Stimulated activated CD4-positive, alpha-beta T cell treated with anti-CD3 and anti-CD28 coated beads, Interleukin-1b, Interleukin-23, amount 100 ng/mL, for 24 hours (primary cell): Measurements from ENCODE around the gene ACSBG1.

Experiments used
- DNase-seq, 4 experiments: peaks; one replicate each; pipeline ENCODE4 v3.0.0-alpha.2; 2020; ENCODE audit warnings: low read depth in 4 of 4, low spot score in 1 of 4

The ACSBG1 gene

GRCh38 chr15:78234515-78235040 lies at the start of gene ACSBG1:
ACSBG1 (minus strand) TSS chr15:78234565; CDS start chr15:78234501, 64 bp downstream.
- DNase-seq, result no peak

DNA sequence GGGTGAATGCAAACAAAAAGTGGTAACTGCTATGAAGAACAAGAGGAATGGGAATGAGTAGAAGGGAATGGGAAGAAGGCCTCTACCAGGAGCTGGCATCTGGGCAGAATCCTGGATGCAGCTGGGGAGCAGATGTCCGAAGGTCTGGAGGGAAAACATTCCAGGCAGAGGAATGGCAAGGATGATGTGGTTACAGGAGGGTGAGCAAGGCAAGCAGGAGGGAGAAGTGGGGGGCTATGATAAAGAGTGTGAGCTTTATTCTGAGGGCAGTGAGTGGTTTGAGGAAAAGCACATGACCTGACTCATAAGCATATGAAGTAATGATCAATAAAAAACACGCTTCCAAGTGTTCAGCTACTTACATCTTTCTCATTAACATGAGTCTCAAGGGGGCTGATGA lies 48.0 kb upstream of the ACSBG1 start:
- no peak for DNase-seq

GRCh38 chr15:78280319-78281072 lies 46.1 kb upstream of the ACSBG1 start:
- DNase-seq, result no peak

DNA sequence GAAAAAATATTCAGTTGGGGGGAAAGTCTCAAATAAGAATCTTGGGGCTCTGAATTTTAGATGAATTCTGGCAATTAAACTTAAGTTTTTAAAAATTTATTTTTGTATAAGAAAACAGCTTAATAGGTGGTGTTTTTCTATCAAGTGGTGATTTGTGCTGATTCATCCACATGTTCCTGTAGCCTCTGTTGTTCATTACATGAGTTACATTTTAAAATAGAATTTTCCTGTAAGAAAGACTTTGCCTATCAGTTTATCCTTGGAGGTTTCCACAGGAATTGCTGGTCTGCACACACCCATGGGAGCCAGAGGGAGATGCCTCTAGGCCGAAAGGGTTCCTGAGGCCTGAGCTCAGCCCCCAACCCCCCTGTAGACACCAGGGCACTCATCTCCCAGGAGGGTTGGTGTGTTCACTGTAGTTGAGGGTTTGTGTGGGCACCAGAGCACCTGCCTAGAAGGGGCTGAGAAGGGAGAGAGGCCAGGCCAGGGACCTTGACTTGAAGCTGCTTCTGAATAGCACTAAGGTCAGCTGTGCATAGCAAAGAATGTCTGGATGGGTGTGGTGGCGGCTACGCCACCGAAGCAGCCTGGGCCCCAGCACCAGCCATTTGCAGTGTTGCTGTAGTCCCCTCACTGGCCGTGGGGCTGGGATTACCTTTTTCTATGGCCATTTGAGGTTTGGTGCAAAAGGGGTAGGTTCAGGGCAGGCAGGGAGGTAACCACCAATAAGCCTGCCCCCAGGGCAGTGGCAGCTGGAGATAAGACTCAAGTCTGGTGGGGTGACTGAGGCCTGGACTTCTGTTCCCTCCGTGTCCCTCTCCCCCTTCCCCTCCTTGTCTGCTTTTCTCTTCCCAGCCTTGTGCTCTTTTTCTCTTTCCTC lies 41.9 kb upstream of the ACSBG1 start:
- DNase-seq, result no peak

- DNase-seq, result no peak
Measured at GRCh38 chr15:78274994-78275393, 40.6 kb upstream of the ACSBG1 start.

GRCh38 chr15:78272776-78273175 lies 38.4 kb upstream of the ACSBG1 start:
- DNase-seq, result no peak

GRCh38 chr15:78272316-78272715 lies 38.0 kb upstream of the ACSBG1 start:
- DNase-seq, result no peak

DNA sequence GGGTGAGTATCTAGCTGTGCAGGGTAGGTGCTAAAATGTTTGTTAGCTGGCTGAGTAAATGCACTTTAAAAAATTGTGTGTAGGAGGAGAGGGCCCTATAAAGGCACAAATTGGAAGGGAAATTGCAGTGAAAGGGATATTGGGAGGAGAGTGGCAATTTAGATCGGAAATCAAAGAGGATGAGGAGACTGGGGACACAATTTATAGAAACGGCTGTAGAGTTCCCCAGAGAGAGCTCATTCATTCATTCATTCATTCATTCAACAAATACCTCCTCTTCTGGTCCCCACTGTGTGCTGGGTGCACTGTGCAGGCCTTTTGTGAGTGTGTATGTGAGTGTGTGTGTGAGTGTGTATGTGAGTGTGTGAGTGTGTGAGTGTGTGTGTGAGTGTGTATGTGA lies 32.4 kb upstream of the ACSBG1 start:
- no peak for DNase-seq

- no peak for DNase-seq
Measured at GRCh38 chr15:78266229-78266628, 31.9 kb upstream of the ACSBG1 start.

GRCh38 chr15:78265752-78266224 lies 31.4 kb upstream of the ACSBG1 start:
- no peak for DNase-seq

GRCh38 chr15:78265137-78265460 lies 30.7 kb upstream of the ACSBG1 start:
- DNase-seq, result no peak

GRCh38 chr15:78264304-78265136 lies 30.2 kb upstream of the ACSBG1 start, which contains the start of gene DNAJA4:
DNAJA4 (plus strand) TSS chr15:78264562; CDS start chr15:78264764, 202 bp downstream.
- DNase-seq, result peak; percentile 18 to 29 (median 22)

GRCh38 chr15:78263907-78264303 lies 29.5 kb upstream of the ACSBG1 start:
- no peak for DNase-seq

- no peak for DNase-seq
Measured at GRCh38 chr15:78263351-78263781, 29.0 kb upstream of the ACSBG1 start.

DNA sequence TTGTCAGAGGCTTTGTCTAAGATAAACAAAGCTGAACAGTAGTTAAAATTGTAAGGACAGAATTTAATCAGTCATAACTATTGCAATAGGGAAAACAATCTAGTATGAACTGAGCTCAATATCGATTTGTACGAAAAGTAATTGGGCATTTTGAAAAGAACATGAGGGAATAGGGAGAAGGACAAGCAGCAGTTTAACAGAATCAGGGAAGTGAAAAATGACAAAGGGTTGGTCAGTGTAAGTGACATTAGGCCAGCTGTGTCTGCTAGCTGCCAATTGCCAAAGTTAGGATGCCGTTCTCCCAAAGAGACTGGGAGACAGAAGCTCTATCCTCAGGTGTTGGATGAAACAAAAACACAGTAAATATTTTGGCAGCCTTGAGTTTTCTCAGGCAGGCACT lies 26.7 kb upstream of the ACSBG1 start:
- no peak for DNase-seq

GRCh38 chr15:78260489-78260888 lies 26.1 kb upstream of the ACSBG1 start:
- no peak for DNase-seq

DNA sequence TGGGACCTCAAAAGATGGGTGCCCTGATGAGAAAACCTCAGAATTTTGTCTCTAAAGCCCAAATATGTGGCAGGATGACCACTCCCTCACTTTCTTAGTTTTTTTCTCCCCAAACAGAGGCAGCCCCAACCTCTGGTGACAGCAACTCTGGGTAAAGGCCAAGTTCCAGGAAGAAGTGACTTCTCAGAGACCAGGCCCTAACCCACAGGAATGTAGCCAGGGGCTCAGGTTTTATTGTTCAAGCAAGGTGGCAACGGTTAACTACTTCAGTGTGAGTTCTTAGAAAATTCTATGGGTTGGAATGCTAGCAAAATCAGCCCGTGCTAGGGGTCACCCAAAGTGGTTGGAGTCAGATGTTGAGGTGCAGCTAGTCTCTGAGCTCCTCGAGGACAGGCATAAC lies 24.9 kb upstream of the ACSBG1 start:
- DNase-seq, result no peak

GRCh38 chr15:78257681-78258080 lies 23.3 kb upstream of the ACSBG1 start:
- DNase-seq, result no peak

DNA sequence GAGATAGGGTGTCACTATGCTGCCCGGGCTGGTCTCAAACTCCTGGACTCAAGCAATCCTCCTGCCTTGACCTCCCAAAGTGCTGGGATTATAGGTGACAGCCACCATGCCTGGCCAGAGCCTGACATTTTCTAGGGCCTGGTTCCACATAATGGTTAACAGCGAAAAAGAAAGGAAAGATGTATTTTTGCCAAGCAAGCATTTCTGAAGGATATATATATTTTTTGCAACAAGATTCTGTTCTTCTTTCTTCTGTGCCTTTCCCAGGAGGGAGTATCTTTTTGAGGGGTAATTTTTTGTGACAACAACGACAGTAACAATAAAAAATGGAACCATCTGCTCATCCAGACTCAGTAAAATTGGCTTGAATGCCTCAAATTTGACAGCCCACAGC lies 21.7 kb upstream of the ACSBG1 start:
- no peak for DNase-seq

- DNase-seq, result no peak
Measured at GRCh38 chr15:78255421-78256043, 21.2 kb upstream of the ACSBG1 start.

- DNase-seq, result no peak
Measured at GRCh38 chr15:78251136-78251535, 16.8 kb upstream of the ACSBG1 start.
